Right atrium auricular region (tissue), 2 donors: ENCODE data around the gene STK16. TPM values are rescaled to one million over a fixed set of nuclear protein-coding genes. Genes with fewer than 3 reads are reported as not detected.

Experiments
- DNase-seq: peaks from one replicate; pipeline ENCODE4 v3.0.0-alpha.2; 2019; ENCODE audit warnings: low spot score
- H3K27ac ChIP-seq, 2 donors: fragments of 200-600 bp; sonication (generic); 1 replicate in 1 of 2; 2 replicates in 1 of 2; pipeline ENCODE4 v1.5.1; 2016 to 2019
- H3K27me3 ChIP-seq, 2 donors: fragments of 200-600 bp; sonication (generic); one replicate each; pipeline versions ENCODE4 v1.5.1 to v1.6.0; 2017 to 2019
- H3K36me3 ChIP-seq: fragments of 200-600 bp; sonication (generic); one replicate; pipeline ENCODE4 v1.5.1; 2016
- H3K4me1 ChIP-seq, 2 donors: fragments of 200-600 bp; sonication (generic); one replicate each; pipeline versions ENCODE4 v1.5.1 to v1.6.0; 2017 to 2019
- H3K4me3 ChIP-seq, 2 donors: fragments of 200-600 bp; sonication (generic); 1 replicate in 1 of 2; 2 replicates in 1 of 2; pipeline ENCODE4 v1.5.1; 2017 to 2019; ENCODE audit warnings: mild to moderate bottlenecking in 1 of 2, moderate library complexity in 1 of 2
- H3K9me3 ChIP-seq, 2 donors: fragments of 200-600 bp; sonication (generic); one replicate each; pipeline ENCODE4 v1.5.1; 2019
- CTCF ChIP-seq, 2 donors: fragments of 200-600 bp; sonication (generic); IDR thresholded peaks; one replicate each; pipeline ENCODE4 v1.5.1; 2019; ENCODE audit warnings: antibody characterized with exemption in 2 of 2
- total RNA-seq, 2 donors: library from RNA; depleted of rRNA; stranded (reverse); fragments of >200 nt; gene quantifications; one replicate each; pipeline ENCODE4 v1.1.0, GENCODE V29; 2016

STK16 gene
- total RNA-seq, 2 donors from 2014 or later: 7.0 to 9.0 TPM

GRCh38 chr2:219213486-219214071, 31.7 kb upstream of the STK16 start:
- H3K27ac ChIP-seq: no peak overlapping the region
- TF ChIP-seq CTCF (IDR thresholded peaks at IDR 0.05): no peak
- no peaks in the 10 kb centered on the region for H3K9me3 ChIP-seq
- no peaks in the 10 kb centered on the region for H3K27me3 ChIP-seq
- peaks cover 0 to 25% of the 10 kb centered on the region in 2 donors for H3K4me1 ChIP-seq
- no peak for DNase-seq
- peaks cover 44% of the 10 kb centered on the region for H3K36me3 ChIP-seq
- no peak overlapping the region for H3K4me3 ChIP-seq

DNA sequence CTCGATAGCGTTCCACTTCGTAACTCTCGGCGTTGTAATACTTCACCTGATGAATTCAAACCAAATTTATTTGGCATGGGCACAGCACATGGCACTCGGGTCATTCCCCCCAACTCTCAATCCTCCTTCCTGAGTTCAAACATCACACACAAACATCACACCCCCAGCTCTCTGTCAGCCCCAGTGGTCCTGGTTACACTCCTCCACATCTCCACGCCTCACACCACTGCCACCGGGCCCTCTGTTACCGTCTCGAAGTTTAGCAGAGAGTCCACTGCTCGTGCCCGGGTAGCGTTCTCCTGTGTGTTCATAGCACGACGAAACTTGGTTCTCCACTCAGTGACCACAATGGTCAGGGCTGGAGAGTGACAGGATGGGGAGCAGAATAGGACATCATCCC, 31.1 kb upstream of the STK16 start:
- no peak for DNase-seq
- no peak overlapping the region for H3K27ac ChIP-seq
- no peaks in the 10 kb centered on the region for H3K27me3 ChIP-seq
- peaks cover 0 to 29% of the 10 kb centered on the region in 2 donors for H3K4me1 ChIP-seq
- no peaks in the 10 kb centered on the region for H3K9me3 ChIP-seq
- H3K4me3 ChIP-seq: no peak overlapping the region
- peaks cover 39% of the 10 kb centered on the region for H3K36me3 ChIP-seq
- TF ChIP-seq CTCF (IDR thresholded peaks at IDR 0.05): no peak

- H3K4me3 ChIP-seq: no peak overlapping the region
- DNase-seq: no peak
- peaks cover 40% of the 10 kb centered on the region for H3K36me3 ChIP-seq
- H3K27ac ChIP-seq: no peak overlapping the region
- no peaks in the 10 kb centered on the region for H3K27me3 ChIP-seq
- H3K4me1 ChIP-seq: peaks cover 0 to 35% of the 10 kb centered on the region in 2 donors
- no peaks in the 10 kb centered on the region for H3K9me3 ChIP-seq
- TF ChIP-seq CTCF (IDR thresholded peaks at IDR 0.05): no peak
Observed at GRCh38 chr2:219214786-219215185, 30.5 kb upstream of the STK16 start.

GRCh38 chr2:219215871-219216534, 29.3 kb upstream of the STK16 start:
- Histone ChIP-seq H3K27ac (peak overlapping the region in 1 of 2 donors; percentile 90), H3K36me3 (peaks cover 53% of the 10 kb centered on the region), H3K4me1 (peaks cover 0 to 37% of the 10 kb centered on the region in 2 donors)

GRCh38 chr2:219216535-219216915, 28.8 kb upstream of the STK16 start:
- Histone ChIP-seq H3K4me1 (peaks cover 0 to 37% of the 10 kb centered on the region in 2 donors), H3K36me3 (peaks cover 58% of the 10 kb centered on the region), H3K9me3 (no peaks in the 10 kb centered on the region), H3K27me3 (no peaks in the 10 kb centered on the region), H3K27ac (peak overlapping the region; percentile 90 to 96), H3K4me3 (no peak overlapping the region)
- TF ChIP-seq CTCF (IDR thresholded peaks at IDR 0.05): no peak
- no peak for DNase-seq

More at GRCh38 chr2:219215871-219216534, 29.3 kb upstream of the STK16 start:
- no peaks in the 10 kb centered on the region for H3K9me3 ChIP-seq
- no peak for DNase-seq
- TF ChIP-seq CTCF (IDR thresholded peaks at IDR 0.05): no peak
- H3K27me3 ChIP-seq: no peaks in the 10 kb centered on the region
- no peak overlapping the region for H3K4me3 ChIP-seq
